CMK (cell line): ENCODE measurements around the gene KIRREL3.
"Not testable (repeated sequence)": the region's sequence is repeated elsewhere in the genome, so short reads cannot be mapped to it uniquely, and the experiment has no call there.

Experiments used
- DNase-seq: peaks from one replicate; pipeline ENCODE4 v3.0.0-alpha.2; 2010; ENCODE audit warnings: low read depth

KIRREL3 gene

GRCh38 chr11:126400019-126400418 lies 600.6 kb downstream of the KIRREL3 start:
- no peak for DNase-seq

DNA sequence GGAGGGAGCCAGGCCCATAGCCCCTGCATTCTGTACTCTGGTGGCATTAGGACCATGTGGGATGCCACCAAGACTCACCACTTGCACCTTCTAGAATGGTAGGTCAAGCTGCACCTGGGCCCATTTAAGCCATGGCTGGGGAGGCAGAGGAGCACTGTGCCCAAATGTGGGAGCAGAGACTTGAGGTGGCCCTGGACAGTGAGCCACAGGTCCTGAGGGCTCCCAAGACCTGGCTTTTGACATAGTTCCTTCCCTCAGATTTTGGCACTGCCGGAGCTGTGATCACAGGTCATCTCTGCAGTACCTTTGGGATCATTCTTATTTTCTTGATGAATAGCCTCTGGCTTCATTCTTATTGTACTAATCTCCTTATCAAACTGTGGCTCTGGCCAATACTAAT lies 601.8 kb downstream of the KIRREL3 start:
- DNase-seq, result no peak

- DNase-seq, result no peak
Observed at GRCh38 chr11:126398296-126398695, 602.3 kb downstream of the KIRREL3 start.

DNA sequence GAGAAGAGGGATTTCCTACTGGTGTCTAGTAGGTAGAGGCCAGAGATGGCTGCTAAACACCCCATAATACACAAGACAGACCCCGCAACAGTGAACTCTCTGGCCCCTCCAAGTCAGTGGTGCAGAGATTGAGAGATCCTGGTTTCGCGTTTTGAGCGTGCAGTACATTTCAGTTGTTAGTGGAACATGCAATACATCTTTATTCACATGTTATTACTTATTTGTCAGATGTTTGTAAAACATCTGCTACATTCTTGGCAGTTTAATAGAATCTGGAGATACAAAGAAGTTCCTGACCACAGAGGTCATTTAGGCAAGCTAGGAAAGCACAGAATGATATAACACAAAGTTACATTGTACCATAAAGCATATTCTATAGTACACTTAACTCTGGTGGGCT lies 603.6 kb downstream of the KIRREL3 start:
- DNase-seq, result no peak

GRCh38 chr11:126396266-126396665 lies 604.3 kb downstream of the KIRREL3 start:
- not testable (repeated sequence) for DNase-seq

- DNase-seq, result not testable (repeated sequence)
Observed at GRCh38 chr11:126395784-126396183, 604.8 kb downstream of the KIRREL3 start.

DNA sequence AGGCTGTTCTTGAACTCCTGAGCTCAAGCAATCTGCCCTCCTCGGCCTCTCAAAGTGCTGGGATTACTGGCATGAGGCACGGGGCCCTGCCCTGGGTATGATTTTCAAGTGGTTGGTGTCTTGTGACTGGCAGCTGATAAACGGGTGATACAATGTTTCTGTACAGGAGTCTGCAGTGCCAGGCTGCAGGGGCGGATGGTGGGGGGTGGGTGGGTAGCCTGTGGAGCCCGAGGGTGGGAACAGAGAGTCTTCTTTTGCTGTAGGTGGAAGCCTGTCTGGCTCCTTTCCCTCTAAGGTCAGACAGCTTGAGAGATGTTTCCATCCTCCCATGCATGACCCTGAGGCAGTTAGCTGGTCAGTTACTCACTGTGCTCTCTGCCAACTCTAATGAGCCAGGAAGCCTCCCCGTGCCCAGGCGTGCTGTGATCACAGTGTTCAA lies 605.9 kb downstream of the KIRREL3 start:
- not testable (repeated sequence) for DNase-seq

DNA sequence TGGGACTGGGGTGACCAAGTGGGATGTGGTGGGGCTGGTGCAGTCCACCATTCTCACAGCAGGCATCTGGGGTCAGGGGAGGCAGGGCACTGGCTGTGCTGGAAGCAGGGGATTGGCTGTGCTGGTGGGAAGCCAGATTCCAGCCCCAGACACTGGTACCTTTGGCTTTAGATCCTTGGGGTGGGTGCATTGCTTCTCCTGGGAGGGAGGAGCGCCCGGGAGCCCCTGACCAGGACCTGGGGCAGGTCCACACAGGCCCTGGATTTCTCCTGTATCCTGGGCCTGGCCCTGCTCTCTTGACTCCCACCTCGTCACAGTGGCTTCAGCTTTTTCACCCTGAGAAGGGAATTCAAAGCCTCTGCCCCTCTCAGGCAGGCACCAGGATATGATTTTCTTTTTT lies 606.5 kb downstream of the KIRREL3 start:
- no peak for DNase-seq

- DNase-seq, result no peak
Observed at GRCh38 chr11:126393143-126393542, 607.4 kb downstream of the KIRREL3 start.

DNA sequence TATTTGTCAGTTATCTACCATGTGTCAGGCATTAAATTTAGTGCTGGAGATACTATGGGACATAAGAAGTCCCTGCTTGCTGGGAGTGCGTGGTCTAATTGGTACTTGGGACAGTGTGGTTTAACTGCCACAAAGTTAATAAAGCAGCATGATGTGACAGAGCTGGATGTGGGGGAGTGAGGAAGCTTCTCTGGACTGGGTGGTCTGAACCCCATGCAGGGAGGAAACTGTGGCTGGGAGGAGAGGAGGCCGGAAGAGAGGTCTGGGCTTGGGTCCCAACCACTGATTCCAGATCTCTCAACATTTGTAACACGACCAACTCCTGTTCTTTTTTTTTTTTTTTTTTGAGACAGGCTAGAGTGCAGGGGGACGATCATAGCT lies 607.9 kb downstream of the KIRREL3 start:
- peak; percentile 96 for DNase-seq

DNA sequence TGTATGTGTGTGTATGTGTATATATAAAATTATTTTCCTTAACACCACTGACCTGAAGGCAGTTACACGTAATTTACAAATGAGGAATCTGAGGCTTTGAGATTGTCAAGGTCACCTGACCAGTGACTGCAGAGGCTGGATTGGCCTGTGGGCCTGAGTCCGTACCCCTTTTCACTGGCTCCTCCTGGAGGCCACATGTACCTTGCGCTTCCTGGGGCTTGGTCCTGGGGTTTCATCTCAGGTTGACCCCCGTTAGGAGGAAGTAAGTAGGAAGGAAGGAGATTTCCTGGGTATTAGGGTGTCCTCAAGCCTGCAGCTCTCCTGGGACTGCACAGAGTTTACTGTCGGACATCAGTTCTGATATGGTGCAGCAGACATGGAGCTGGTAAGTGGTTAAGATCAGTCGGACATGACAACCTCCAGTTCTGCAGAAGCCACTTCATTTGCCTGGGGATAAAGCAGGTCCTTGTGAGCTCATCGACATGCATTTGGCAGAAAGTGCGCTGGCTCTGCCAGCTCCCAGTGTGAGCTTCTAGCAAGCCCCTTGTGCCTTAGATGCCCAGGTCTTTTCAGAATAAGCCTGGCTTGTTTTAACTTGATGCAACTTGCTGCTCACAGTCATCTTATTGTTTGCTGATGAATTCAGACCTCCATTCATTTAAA lies 608.5 kb downstream of the KIRREL3 start:
- DNase-seq, result peak; percentile 72

DNA sequence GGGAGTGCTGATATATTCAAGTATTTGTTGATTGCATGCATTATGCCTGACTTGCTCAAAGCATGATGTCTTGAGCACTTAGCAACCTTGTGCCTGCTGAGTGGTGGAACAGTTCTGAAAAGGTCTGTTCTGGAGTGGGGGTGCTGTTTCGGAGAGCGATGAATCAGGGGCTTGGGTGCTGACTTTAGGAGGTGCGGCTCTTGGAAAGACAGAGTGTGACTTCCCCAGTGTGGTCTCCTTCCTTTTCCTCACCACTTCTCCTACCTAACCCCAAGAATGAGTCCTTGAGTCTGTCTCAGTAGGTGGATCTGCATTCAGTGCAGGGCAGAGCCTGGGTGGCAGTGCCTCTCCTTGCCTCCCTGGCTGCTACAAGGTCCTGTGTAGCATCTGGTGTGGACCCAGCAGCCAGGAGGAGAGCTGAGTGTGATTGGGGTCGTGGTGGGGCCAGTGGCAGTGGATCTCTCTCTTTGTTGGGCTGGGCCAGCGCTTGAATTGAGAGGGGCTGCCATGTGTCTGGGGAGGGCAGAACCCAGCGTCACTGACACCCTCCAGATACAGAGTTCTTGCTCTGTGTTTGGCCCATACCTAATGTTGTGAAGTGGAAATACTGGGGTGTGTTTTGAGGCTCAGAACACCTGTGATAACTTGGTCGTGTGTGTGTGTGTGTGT lies 609.1 kb downstream of the KIRREL3 start:
- no peak for DNase-seq

DNA sequence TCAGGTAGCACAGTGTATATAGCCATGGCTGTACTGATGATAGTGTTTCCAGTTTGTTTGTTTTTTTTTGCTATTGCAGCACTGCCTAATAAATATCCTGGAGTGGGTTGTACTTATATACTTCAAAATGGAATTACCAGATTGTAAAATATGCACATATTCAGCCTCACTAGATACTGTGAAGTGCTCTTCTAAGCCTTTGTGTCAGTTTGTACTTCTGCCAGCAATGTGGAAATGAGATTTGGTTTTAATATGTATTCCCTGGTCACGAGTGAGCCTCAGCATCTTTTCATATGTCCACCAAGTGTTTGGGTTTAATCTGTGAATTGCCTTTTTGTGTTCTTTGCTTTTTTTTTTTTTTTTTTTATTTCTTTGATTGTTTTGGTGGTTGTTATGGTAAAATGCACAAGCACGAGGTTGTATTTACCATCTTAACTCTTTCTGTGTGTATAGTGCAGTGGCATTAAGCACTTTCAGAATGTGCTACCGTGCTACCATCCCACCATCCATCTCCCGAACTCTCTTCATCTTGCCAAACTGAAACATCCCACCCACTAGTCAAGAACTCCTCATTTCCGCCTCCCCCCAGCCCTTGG lies 610.2 kb downstream of the KIRREL3 start:
- DNase-seq, result no peak

- DNase-seq, result no peak
Observed at GRCh38 chr11:126387857-126388256, 612.7 kb downstream of the KIRREL3 start.

GRCh38 chr11:126386729-126387071 lies 613.9 kb downstream of the KIRREL3 start:
- DNase-seq, result peak; percentile 58

DNA sequence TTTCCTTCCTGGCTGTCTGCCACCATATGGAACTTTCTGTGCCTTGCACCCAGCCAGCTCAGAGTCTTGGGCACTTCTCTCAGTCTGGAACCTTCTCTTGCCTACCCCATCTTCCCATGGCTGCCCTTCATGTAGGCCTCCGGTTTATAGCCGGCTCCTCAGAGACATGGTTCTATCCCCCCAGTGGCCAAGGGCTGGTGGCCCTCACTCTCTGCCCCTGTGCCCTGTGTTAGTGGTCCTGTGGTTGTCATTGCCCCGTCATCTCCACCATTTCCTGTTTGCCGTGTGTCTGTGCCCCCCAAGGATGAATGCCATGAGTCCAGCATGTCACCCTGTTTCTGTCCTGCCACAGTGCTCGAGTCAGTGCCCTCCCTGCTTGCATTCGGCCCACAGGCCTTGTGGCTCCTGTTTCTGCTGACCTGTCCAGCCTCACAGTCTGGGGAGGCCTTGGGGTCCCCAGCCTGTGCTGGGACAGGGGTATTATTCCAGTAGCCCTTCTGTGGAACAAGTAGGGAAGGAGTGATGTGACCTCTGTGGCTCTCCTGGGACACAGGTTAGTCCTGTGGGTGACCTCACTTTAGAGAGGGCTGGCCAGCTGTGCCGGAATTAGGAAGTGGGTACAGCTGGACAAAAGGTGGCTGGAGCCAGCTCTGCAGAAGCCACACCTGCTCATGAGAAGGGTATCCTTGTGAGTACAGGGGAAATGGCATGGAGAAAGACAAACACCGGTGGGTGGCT lies 614.4 kb downstream of the KIRREL3 start:
- DNase-seq, result no peak

DNA sequence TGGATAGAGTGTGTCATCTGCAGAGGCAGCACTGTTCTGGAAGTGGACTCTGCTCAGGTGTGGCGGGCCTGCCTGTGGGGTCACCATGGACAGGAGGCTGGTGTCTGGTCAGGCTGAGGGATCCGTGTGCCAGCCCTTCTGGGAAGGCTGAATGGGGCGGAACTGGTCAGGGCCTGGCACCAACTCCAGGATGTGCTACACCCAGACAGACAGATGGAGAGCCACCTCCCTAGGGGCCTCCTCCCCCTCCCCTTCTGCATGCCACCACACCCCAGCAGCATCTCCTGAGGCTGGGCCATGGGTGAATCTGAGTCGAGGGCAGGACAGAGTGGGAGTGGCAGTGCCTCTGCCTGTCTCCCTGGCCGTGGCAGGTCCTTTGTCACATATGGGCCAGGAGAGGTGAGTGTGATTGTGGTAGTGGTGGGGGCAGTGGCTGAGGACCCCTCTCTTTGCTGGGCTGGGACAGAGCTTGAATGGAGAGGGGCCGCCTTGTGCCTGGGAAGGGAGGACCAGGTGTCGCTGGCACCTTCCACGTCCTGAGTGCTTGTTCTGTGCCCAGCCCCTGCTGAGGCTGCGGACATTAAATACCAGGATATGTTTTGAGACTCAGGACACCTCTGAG lies 616.0 kb downstream of the KIRREL3 start:
- no peak for DNase-seq

- no peak for DNase-seq
Observed at GRCh38 chr11:126383339-126384335, 616.9 kb downstream of the KIRREL3 start.

DNA sequence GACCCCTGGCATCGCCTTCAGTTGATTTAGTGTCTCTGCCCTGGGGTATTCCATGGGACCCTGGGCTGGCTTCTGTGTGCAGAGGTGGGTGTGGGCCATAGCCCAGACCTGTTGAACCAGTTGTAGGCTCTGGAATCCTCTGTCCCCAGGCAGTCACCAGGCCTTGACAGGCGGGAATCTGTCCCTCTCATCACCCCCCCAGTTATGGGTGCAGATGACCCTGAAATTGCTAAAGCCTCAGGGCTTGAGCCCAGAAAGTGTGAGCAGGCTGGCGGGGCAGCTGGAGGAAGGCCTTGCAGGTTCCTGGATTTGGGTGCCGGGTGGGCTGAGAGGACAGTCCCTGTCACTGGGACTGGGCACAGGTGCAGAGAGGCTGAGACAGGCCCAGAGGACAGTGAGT lies 617.9 kb downstream of the KIRREL3 start:
- DNase-seq, result not testable (repeated sequence)

- DNase-seq, result not testable (repeated sequence)
Observed at GRCh38 chr11:126381960-126382359, 618.6 kb downstream of the KIRREL3 start.

DNA sequence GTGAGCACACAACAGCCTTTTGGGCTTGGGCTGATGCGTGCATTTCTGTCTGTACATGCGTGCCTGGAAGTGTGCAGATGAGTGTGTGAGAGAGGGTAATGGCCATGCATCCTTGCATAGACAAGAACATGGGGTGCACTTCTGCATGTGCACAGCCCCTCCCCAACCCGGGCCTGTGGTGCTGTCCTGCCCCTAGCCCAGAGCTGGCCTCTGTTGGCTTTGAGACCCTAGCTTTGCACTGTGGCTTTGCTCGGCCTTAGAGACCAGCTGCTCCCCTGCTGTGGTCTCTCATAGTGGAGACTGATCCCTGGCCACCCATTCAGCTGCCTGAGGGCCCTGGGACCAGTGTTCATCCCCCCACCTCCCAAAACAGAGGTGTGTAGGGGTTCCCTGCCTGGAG lies 619.7 kb downstream of the KIRREL3 start:
- DNase-seq, result no peak
